Nephron progenitor cell (in vitro differentiated cells): ENCODE results near the gene RNF121.

Source experiments
- DNase-seq: peaks from one replicate; pipeline ENCODE4 v3.0.0; 2021
- H3K27ac Mint-ChIP-seq: 2 replicates; pipeline ENCODE4 v1.8.0; 2021; ENCODE audit warnings: mild to moderate bottlenecking, moderate library complexity, mixed read lengths
- H3K27me3 Mint-ChIP-seq: 2 replicates; pipeline ENCODE4 v1.8.0; 2021; ENCODE audit warnings: mild to moderate bottlenecking, low read depth, mixed read lengths; ENCODE audit not compliant: poor library complexity
- H3K36me3 Mint-ChIP-seq: 2 replicates; pipeline ENCODE4 v1.8.0; 2021; ENCODE audit warnings: low read depth, mixed read lengths
- H3K4me1 Mint-ChIP-seq: 2 replicates; pipeline ENCODE4 v1.8.0; 2021; ENCODE audit warnings: mixed read lengths
- H3K4me3 Mint-ChIP-seq: 2 replicates; pipeline ENCODE4 v1.8.0; 2021; ENCODE audit warnings: mild to moderate bottlenecking, moderate library complexity, mixed read lengths
- H3K9me3 Mint-ChIP-seq: 2 replicates; pipeline ENCODE4 v1.8.0; 2021; ENCODE audit warnings: mild to moderate bottlenecking, moderate library complexity, mixed read lengths
- TF ChIP-seq, protein P1 (sequence below): fragments of 200-600 bp; sonication (generic); IDR thresholded peaks from 2 replicates; pipeline ENCODE4 v1.5.0; 2021; ENCODE audit warnings: antibody characterized with exemption

The RNF121 gene

DNA sequence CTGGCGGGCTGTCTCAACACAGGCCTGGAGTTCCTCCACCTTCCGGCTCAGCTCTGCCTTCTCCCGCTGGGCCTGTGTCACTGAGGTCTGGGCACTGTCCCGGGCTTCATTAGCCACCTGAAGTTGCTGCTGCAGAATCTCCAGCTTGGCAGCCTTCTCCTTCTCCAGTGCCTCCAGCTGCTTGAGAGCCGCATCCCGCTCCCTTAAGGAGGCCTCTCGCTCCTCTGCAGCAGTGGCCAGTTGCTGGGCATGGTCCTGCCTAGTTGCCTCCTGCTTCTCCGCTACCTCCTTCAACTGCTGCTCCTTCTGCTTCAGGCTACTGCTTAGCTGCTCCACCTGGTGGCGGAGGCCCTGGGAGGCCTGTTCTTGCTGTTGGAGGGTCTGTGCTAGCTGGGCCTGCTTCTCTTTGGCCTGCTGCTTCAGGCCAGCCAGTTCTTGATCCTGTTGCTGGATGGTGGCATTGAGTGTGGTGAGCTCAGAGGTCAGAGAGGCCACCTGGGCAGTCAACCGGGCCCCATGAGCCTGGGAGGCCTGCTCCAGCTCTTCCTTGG lies 86.7 kb downstream of the RNF121 start:
- no peak overlapping the region for H3K4me3 Mint-ChIP-seq

DNA sequence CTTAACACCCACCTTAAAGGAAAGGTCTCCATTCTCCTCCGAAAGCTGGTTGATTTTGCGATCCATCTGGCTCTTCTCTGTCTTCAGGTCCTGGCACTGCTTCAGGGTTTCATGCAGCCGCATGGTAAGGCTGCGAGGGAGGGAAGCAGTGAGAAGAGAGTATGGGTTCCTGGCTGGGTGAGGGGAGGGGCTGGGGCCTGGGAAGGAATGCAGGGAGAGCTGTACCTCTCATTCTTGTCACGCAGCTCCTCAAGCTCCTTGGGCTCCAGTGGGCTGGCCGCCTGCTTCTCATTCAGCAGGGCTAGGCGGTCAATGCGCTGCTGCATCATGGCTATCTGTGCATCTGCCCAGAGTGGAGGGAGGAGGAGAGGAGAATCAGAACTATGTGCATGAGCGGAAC lies 89.3 kb downstream of the RNF121 start:
- peaks cover 92% of the 10 kb centered on the region for H3K36me3 Mint-ChIP-seq
- no peak overlapping the region for H3K27ac Mint-ChIP-seq
- no peak overlapping the region for H3K4me3 Mint-ChIP-seq
- peaks cover 29% of the 10 kb centered on the region for H3K4me1 Mint-ChIP-seq
- H3K9me3 Mint-ChIP-seq, result no peaks in the 10 kb centered on the region
- DNase-seq, result no peak
- TF ChIP-seq, protein P1, sequence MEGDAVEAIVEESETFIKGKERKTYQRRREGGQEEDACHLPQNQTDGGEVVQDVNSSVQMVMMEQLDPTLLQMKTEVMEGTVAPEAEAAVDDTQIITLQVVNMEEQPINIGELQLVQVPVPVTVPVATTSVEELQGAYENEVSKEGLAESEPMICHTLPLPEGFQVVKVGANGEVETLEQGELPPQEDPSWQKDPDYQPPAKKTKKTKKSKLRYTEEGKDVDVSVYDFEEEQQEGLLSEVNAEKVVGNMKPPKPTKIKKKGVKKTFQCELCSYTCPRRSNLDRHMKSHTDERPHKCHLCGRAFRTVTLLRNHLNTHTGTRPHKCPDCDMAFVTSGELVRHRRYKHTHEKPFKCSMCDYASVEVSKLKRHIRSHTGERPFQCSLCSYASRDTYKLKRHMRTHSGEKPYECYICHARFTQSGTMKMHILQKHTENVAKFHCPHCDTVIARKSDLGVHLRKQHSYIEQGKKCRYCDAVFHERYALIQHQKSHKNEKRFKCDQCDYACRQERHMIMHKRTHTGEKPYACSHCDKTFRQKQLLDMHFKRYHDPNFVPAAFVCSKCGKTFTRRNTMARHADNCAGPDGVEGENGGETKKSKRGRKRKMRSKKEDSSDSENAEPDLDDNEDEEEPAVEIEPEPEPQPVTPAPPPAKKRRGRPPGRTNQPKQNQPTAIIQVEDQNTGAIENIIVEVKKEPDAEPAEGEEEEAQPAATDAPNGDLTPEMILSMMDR, result no peak
- H3K27me3 Mint-ChIP-seq, result peaks cover 5% of the 10 kb centered on the region

More for the DNA sequence above, 86.7 kb downstream of the RNF121 start:
- Mint-ChIP-seq H3K27ac (peak overlapping the region; percentile 94), H3K36me3 (peaks cover 76% of the 10 kb centered on the region), H3K9me3 (no peaks in the 10 kb centered on the region), H3K4me1 (peaks cover 40% of the 10 kb centered on the region), H3K27me3 (peaks cover 5% of the 10 kb centered on the region)
- TF ChIP-seq, protein P1, result peak; percentile 33
- peak; percentile 60 for DNase-seq

DNA sequence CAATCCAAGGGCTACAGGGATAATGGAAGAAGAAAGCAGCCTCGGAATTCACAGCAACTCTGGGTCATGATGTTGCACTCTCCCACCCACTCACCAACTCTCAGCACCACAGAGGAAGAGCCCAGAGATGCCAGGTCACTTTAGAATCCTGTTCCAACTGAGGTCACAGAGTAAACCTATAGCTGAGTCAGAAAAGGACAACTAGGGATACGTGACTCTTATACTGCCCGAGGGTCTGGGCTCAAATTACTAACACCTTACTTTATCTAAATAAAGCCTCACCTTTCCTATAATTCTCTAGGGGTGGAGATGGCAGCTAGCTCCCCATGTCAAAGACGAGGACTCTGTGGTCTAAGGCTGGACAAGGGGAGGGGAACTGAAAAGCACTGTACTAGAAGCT lies 94.5 kb downstream of the RNF121 start:
- peaks cover 61% of the 10 kb centered on the region for H3K36me3 Mint-ChIP-seq
- H3K4me3 Mint-ChIP-seq, result no peak overlapping the region
- H3K4me1 Mint-ChIP-seq, result no peaks in the 10 kb centered on the region
- H3K9me3 Mint-ChIP-seq, result no peaks in the 10 kb centered on the region
- H3K27ac Mint-ChIP-seq, result peak overlapping the region; percentile 44
- H3K27me3 Mint-ChIP-seq, result no peaks in the 10 kb centered on the region
- TF ChIP-seq, protein P1, result no peak
- no peak for DNase-seq

DNA sequence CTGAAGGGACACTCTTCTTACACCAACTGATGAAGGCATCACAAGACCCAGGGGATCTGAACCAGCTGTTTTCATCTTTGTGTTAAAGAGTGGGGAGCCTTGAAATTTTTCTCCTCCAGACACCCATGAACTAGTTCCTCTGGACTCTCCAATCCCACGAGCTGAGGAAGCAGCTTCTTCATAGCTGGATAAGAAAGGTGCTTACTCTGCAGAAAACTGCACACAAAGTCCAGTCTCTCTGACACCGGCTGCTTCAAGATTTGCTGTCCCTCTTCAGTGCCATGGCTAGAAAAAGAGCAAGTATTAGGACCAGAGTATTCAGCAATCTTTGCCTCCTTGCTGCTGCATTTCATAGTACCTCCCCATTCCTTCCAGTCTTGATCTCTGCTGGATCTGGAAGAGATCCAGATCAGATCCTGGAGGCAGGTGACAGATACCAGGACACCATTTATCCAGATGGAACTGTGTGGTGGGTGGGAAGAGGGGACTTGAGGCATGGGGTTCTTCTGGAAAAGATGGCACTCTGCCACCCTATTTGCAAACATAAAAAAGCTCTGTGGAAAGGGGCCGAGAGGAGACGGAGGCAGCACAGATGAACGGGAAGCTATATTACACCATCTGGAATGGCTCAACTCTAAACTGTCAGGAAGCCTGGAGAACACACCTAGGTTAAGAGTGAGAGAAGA lies 95.4 kb downstream of the RNF121 start:
- Mint-ChIP-seq H3K4me1 (no peaks in the 10 kb centered on the region), H3K9me3 (no peaks in the 10 kb centered on the region), H3K4me3 (no peak overlapping the region), H3K27me3 (no peaks in the 10 kb centered on the region), H3K36me3 (peaks cover 57% of the 10 kb centered on the region), H3K27ac (peak overlapping the region; percentile 84)
- DNase-seq, result no peak
- TF ChIP-seq, protein P1, result no peak

DNA sequence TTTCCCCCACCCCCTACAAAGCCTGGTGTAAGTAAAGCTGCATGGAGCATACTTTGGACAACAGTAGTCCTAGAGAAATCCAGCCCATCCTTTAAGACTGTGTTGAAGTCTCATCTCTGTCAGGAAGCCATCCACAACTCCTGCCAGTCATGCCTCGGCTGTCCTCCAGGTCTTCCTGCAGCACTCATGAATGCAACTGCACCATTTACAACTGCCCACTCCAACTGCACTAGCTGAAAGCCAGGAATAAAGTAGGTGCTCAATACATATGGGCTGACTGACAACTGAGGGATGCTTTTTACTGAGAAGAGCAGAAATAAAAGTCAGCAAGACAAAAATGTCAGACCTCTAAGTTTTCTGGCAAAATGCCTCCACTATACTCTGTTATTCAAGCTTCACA lies 97.2 kb downstream of the RNF121 start:
- Mint-ChIP-seq H3K27ac (peak overlapping the region; percentile 77), H3K4me3 (no peak overlapping the region), H3K36me3 (peaks cover 49% of the 10 kb centered on the region), H3K9me3 (no peaks in the 10 kb centered on the region), H3K27me3 (no peaks in the 10 kb centered on the region), H3K4me1 (no peaks in the 10 kb centered on the region)
- DNase-seq, result no peak
- TF ChIP-seq, protein P1, result no peak
